ENCODE measurements around the gene PRLR.

The PRLR gene

DNA sequence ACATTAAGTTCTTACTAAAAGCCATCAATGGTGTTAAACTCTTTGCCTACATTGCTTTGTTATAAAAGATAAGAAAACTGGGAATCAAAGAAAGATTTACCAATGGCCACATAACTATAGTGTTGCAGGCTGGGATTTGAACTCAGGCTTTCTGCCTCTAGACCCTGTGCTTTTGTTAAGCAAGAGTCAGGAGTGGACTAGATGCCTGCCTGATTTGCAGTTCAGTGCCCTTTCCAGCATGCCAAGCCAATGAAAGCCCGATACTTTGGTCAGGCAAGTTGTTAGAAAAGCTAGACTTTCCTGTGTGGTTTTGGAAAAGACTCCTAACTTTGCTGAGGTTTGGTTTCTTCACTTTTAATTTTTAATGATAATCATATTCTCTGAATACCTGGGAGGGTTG is 161.1 kb downstream of the PRLR start:
- no peaks in the 10 kb centered on the region for H3K4me1 ChIP-seq
- no peak for DNase-seq (ENCODE audit: low spot score in 2 of 2)
- no peaks in the 10 kb centered on the region for H3K36me3 ChIP-seq (replicated peaks)
- in situ Hi-C loops (cut with MboI; ENCODE audit: low sequenced_read_pairs) = no loop called here
- H3K4me3 ChIP-seq = no peak overlapping the region
- H3K27me3 ChIP-seq (ENCODE audit: low read depth) = no peaks in the 10 kb centered on the region
- H3K9me3 ChIP-seq = no peaks in the 10 kb centered on the region; the same call in 1 of the 2 replicates

- no peaks in the 10 kb centered on the region for H3K36me3 ChIP-seq (replicated peaks)
- H3K4me3 ChIP-seq = no peak overlapping the region
- no peak for DNase-seq (ENCODE audit: low spot score in 2 of 2)
- no peaks in the 10 kb centered on the region for H3K9me3 ChIP-seq
- in situ Hi-C loops (cut with MboI; ENCODE audit: low sequenced_read_pairs) = no loop called here
- H3K27me3 ChIP-seq (ENCODE audit: low read depth) = no peaks in the 10 kb centered on the region
- H3K4me1 ChIP-seq = no peaks in the 10 kb centered on the region
These were observed 162.3 kb downstream of the PRLR start for GRCh38 chr5:35067985-35068384.

DNA sequence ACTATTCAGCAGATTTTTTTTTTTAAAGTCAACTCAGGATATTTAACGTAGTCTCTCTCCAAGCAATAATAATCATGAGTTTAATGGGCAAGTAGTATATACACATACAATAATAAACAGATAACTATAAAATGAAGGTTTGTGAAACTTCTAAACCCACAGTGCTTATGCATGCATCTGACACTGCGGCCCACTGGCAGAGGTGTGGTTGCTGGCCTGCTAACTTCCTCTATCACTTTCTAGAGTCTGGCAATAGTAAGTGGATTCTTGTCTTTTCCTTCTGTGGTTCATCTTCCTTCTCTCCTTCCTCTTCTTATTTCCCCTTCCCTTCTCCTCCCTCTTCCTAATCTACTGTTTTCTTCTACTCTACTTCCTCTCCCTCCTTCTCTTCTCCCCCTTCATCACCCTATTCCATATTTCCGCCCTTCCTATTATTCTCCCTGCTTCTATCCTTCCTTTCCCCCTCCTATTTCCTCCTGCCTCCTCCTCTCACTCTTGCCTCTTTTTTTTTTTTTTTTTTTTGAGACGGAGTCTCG is 164.0 kb downstream of the PRLR start:
- no peaks in the 10 kb centered on the region for H3K4me1 ChIP-seq
- in situ Hi-C loops (cut with MboI; ENCODE audit: low sequenced_read_pairs) = no loop called here
- H3K36me3 ChIP-seq (replicated peaks) = no peaks in the 10 kb centered on the region
- no peak for DNase-seq (ENCODE audit: low spot score in 2 of 2)
- no peaks in the 10 kb centered on the region for H3K27me3 ChIP-seq (ENCODE audit: low read depth)
- H3K9me3 ChIP-seq = no peaks in the 10 kb centered on the region
- H3K4me3 ChIP-seq = no peak overlapping the region

GRCh38 chr5:35063414-35063813 is 166.9 kb downstream of the PRLR start:
- H3K27me3 ChIP-seq (ENCODE audit: low read depth) = no peaks in the 10 kb centered on the region
- H3K4me3 ChIP-seq = no peak overlapping the region
- DNase-seq (ENCODE audit: low spot score in 2 of 2) = no peak
- H3K4me1 ChIP-seq = no peaks in the 10 kb centered on the region
- H3K36me3 ChIP-seq (replicated peaks) = no peaks in the 10 kb centered on the region
- no peaks in the 10 kb centered on the region for H3K9me3 ChIP-seq
- in situ Hi-C loops (cut with MboI; ENCODE audit: low sequenced_read_pairs) = no loop called here

DNA sequence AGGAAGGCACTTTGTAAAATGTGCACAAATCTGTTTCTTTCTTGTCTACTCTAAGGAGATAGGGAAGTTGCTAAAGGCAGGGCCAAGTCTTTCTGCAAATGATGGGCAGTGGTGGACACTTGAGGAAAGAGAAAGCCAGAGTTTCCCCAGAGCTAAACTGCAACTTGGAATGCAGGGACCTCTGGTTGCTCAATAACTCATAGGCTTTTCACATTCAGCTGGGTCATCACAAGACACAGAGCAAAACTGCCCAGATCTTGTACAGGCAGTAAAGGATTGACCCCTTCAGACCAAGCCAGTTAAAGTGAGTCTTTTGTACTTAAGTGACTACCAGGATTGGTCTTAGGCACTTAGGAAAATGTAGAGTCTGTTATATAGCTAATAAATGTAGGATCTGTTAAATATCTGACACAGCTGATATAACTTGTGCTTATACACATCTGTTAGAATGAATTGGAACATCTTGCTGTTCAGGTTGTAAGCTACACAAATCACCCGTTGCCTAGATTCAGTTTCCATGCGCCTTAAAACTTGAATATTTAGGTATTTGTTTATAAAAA is 169.0 kb downstream of the PRLR start:
- in situ Hi-C loops (cut with MboI; ENCODE audit: low sequenced_read_pairs) = no loop called here
- Histone ChIP-seq H3K4me1 (no peaks in the 10 kb centered on the region), H3K9me3 (no peaks in the 10 kb centered on the region), H3K4me3 (no peak overlapping the region), H3K36me3 (replicated peaks) (no peaks in the 10 kb centered on the region), H3K27me3 (ENCODE audit: low read depth) (no peaks in the 10 kb centered on the region)
- DNase-seq (ENCODE audit: low spot score in 2 of 2) = no peak

GRCh38 chr5:35060236-35060635 is 170.1 kb downstream of the PRLR start:
- in situ Hi-C loops (cut with MboI; ENCODE audit: low sequenced_read_pairs) = no loop called here
- no peak for DNase-seq (ENCODE audit: low spot score in 2 of 2)
- Histone ChIP-seq H3K4me1 (no peaks in the 10 kb centered on the region), H3K4me3 (no peak overlapping the region), H3K27me3 (ENCODE audit: low read depth) (no peaks in the 10 kb centered on the region), H3K9me3 (no peaks in the 10 kb centered on the region), H3K36me3 (replicated peaks) (no peaks in the 10 kb centered on the region)

- H3K36me3 ChIP-seq (replicated peaks) = no peaks in the 10 kb centered on the region
- H3K4me1 ChIP-seq = no peaks in the 10 kb centered on the region
- no peak overlapping the region for H3K4me3 ChIP-seq
- in situ Hi-C loops (cut with MboI; ENCODE audit: low sequenced_read_pairs) = no loop called here
- no peaks in the 10 kb centered on the region for H3K27me3 ChIP-seq (ENCODE audit: low read depth)
- DNase-seq (ENCODE audit: low spot score in 2 of 2) = no peak
- H3K9me3 ChIP-seq = no peaks in the 10 kb centered on the region
These were observed 171.0 kb downstream of the PRLR start for GRCh38 chr5:35059251-35059650.

DNA sequence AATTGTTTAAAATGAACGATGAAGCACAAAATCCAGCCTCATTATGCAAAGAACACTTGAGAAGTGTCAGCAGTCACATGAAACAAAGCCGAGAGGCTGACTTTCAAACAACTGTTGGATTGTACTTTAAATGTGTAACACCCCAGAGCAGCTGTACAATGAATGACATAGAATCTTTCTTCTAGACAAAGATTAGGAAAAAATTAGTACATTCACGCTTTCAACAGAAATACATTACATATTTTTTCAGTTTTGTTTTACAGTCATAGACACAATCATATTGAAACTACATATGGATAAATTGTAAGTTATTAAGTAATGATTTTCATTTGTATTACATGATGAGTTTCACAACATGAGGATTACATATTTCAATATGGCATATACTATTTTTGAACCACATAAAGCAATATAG is 171.9 kb downstream of the PRLR start:
- no peaks in the 10 kb centered on the region for H3K36me3 ChIP-seq (replicated peaks)
- H3K9me3 ChIP-seq = no peaks in the 10 kb centered on the region
- in situ Hi-C loops (cut with MboI; ENCODE audit: low sequenced_read_pairs) = no loop called here
- DNase-seq (ENCODE audit: low spot score in 2 of 2) = no peak
- H3K27me3 ChIP-seq (ENCODE audit: low read depth) = no peaks in the 10 kb centered on the region
- no peaks in the 10 kb centered on the region for H3K4me1 ChIP-seq
- H3K4me3 ChIP-seq = no peak overlapping the region

DNA sequence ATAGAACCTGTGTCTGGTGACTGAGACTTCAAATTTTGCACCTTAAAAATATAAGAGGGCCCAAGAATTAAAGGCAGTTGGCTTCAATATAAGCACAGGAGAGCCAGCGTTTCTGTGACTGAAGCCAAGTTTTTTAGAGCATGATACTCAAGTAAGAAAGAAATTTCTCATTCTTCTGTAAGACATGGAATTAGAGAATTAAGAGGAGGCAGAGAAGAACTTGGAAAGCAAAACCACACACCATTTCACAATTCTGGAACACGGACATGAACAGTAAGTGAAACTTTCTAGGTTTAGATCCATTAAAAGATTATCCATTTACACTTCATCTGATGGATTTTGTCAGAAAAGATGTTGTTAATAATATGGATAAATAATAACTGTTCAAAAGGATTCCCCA is 173.6 kb downstream of the PRLR start:
- Histone ChIP-seq H3K27me3 (ENCODE audit: low read depth) (no peaks in the 10 kb centered on the region), H3K9me3 (no peaks in the 10 kb centered on the region), H3K4me3 (no peak overlapping the region), H3K4me1 (no peaks in the 10 kb centered on the region), H3K36me3 (replicated peaks) (no peaks in the 10 kb centered on the region)
- in situ Hi-C loops (cut with MboI; ENCODE audit: low sequenced_read_pairs) = no loop called here
- DNase-seq (ENCODE audit: low spot score in 2 of 2) = no peak

GRCh38 chr5:35052838-35053237 is 177.4 kb downstream of the PRLR start:
- H3K4me1 ChIP-seq = no peaks in the 10 kb centered on the region
- no peak overlapping the region for H3K4me3 ChIP-seq
- H3K9me3 ChIP-seq = no peaks in the 10 kb centered on the region
- no peak for DNase-seq (ENCODE audit: low spot score in 2 of 2)
- in situ Hi-C loops (cut with MboI; ENCODE audit: low sequenced_read_pairs) = no loop called here
- H3K27me3 ChIP-seq (ENCODE audit: low read depth) = no peaks in the 10 kb centered on the region
- H3K36me3 ChIP-seq (replicated peaks) = no peaks in the 10 kb centered on the region

- no peak overlapping the region for H3K4me3 ChIP-seq
- H3K27me3 ChIP-seq (ENCODE audit: low read depth) = no peaks in the 10 kb centered on the region
- no peaks in the 10 kb centered on the region for H3K4me1 ChIP-seq
- H3K36me3 ChIP-seq (replicated peaks) = no peaks in the 10 kb centered on the region
- no peaks in the 10 kb centered on the region for H3K9me3 ChIP-seq
- in situ Hi-C loops (cut with MboI; ENCODE audit: low sequenced_read_pairs) = no loop called here
- no peak for DNase-seq (ENCODE audit: low spot score in 2 of 2)
These were observed 179.7 kb downstream of the PRLR start for GRCh38 chr5:35050541-35051126.

DNA sequence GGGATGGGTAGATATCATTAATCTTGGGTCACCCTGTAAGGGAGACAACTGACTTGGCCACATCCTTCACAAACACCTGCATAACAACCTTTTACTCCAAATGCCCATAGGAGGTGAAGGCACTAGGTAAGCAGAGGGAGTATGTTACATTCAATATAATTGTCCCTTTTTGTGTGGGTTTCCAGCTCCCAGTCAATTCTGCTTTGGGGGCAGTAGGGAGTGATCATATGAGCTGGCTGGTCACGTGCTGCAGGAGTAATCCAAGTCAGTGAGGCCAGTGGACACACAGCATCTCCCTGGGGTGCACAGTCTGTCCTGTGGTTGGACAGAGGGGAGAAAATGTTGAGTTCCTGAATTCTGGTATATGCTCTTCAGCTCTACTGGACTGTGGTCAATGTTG is 181.4 kb downstream of the PRLR start:
- H3K4me1 ChIP-seq = no peaks in the 10 kb centered on the region
- H3K36me3 ChIP-seq (replicated peaks) = no peaks in the 10 kb centered on the region
- H3K27me3 ChIP-seq (ENCODE audit: low read depth) = no peaks in the 10 kb centered on the region
- in situ Hi-C loops (cut with MboI; ENCODE audit: low sequenced_read_pairs) = no loop called here
- DNase-seq (ENCODE audit: low spot score in 2 of 2) = no peak
- H3K9me3 ChIP-seq = no peaks in the 10 kb centered on the region
- H3K4me3 ChIP-seq = no peak overlapping the region

DNA sequence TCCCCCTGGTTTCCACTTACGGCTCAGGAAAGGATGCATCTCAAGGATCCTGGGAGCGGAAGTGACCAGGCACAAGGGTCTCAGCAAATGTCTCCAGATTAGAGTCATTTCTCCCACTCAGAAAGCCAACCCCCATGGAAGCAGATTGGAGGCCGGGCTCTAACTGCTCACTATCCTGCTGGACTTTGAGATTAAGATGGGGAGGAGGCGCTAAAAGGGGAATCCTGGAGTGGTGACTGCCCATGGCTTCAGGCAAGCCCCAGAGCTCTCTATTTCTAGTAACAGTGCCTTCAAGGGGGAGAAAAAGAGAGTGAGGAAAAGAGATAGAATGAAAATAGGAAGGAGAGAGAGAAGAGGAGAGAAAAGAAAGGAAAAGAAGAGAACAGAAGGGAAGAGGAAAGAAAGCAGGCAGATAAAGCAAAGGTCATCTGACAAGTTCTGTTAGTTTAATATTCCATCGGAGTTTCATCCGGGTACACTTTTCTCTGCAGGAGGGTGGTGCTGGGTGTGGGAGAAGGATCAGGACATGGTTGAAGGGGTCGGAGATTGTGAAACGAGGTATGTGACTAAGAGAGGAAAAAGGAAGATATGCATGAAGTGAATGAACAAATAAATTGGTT is 182.4 kb downstream of the PRLR start, which contains the start of gene AGXT2:
Gene AGXT2, minus strand, starts transcription at position 165 of the 620 bp plus-strand sequence. Its CDS starts 57 bp downstream, at position 108.
- H3K4me3 ChIP-seq = no peak within 1 kb of the TSS
- in situ Hi-C loops (cut with MboI; ENCODE audit: low sequenced_read_pairs) = no loop called here
- no peaks in the 10 kb centered on the region for H3K9me3 ChIP-seq
- H3K4me1 ChIP-seq = no peaks in the 10 kb centered on the region
- DNase-seq (ENCODE audit: low spot score in 2 of 2) = no peak
- H3K36me3 ChIP-seq (replicated peaks) = no peaks in the 10 kb centered on the region
- H3K27me3 ChIP-seq (ENCODE audit: low read depth) = no peaks in the 10 kb centered on the region

- no peaks in the 10 kb centered on the region for H3K4me1 ChIP-seq
- no peak overlapping the region for H3K4me3 ChIP-seq
- DNase-seq (ENCODE audit: low spot score in 2 of 2) = no peak
- in situ Hi-C loops (cut with MboI; ENCODE audit: low sequenced_read_pairs) = no loop called here
- no peaks in the 10 kb centered on the region for H3K27me3 ChIP-seq (ENCODE audit: low read depth)
- H3K36me3 ChIP-seq (replicated peaks) = no peaks in the 10 kb centered on the region
- H3K9me3 ChIP-seq = no peaks in the 10 kb centered on the region
These were observed 183.5 kb downstream of the PRLR start for GRCh38 chr5:35046774-35047173.
